IPS-18c (cell line): ENCODE results near the gene NPTX1.
A peak's percentile ranks its signal among the peaks of the same experiment; 100 is the strongest.

ENCODE experiments used
- H3K4me3 ChIP-seq: 2 replicates; pipeline ENCODE4 v1.7.0; 2013; ENCODE audit warnings: low read depth, mild to moderate bottlenecking, low read length, moderate library complexity; ENCODE audit not compliant: insufficient read depth
- H3K9me3 ChIP-seq: one replicate; pipeline ENCODE4 v1.6.1; 2013; ENCODE audit warnings: mild to moderate bottlenecking, low read length, moderate library complexity; ENCODE audit not compliant: control insufficient read depth, insufficient read depth

NPTX1 gene

GRCh38 chr17:80475910-80476876 lies at the start of gene NPTX1:
NPTX1 (minus strand) TSS chr17:80476607; CDS start chr17:80476446, 161 bp downstream.
- H3K9me3 ChIP-seq = no peaks in the 10 kb centered on the region
- peak within 1 kb of the TSS; percentile 46; the same call in 1 of the 2 replicates for H3K4me3 ChIP-seq

- H3K9me3 ChIP-seq = peaks cover 2% of the 10 kb centered on the region
- H3K4me3 ChIP-seq = no peak overlapping the region
These were observed 47.7 kb upstream of the NPTX1 start for GRCh38 chr17:80523956-80524712.

GRCh38 chr17:80523054-80523744 lies 46.8 kb upstream of the NPTX1 start:
- peaks cover 2% of the 10 kb centered on the region for H3K9me3 ChIP-seq

GRCh38 chr17:80520810-80521455 lies 44.5 kb upstream of the NPTX1 start:
- Histone ChIP-seq H3K9me3 (peaks cover 1% of the 10 kb centered on the region), H3K4me3 (no peak overlapping the region)

More at GRCh38 chr17:80523054-80523744, 46.8 kb upstream of the NPTX1 start:
- H3K4me3 ChIP-seq = no peak overlapping the region

GRCh38 chr17:80519091-80519781 lies 42.8 kb upstream of the NPTX1 start:
- Histone ChIP-seq H3K4me3 (no peak overlapping the region), H3K9me3 (no peaks in the 10 kb centered on the region)

- Histone ChIP-seq H3K9me3 (no peaks in the 10 kb centered on the region), H3K4me3 (no peak overlapping the region)
These were observed 42.0 kb upstream of the NPTX1 start for GRCh38 chr17:80518392-80518791.

- H3K4me3 ChIP-seq = no peak overlapping the region
- H3K9me3 ChIP-seq = no peaks in the 10 kb centered on the region
These were observed 41.2 kb upstream of the NPTX1 start for GRCh38 chr17:80517641-80518040.

GRCh38 chr17:80516171-80516932 lies 39.9 kb upstream of the NPTX1 start:
- no peaks in the 10 kb centered on the region for H3K9me3 ChIP-seq

GRCh38 chr17:80513892-80514291 lies 37.5 kb upstream of the NPTX1 start:
- Histone ChIP-seq H3K9me3 (no peaks in the 10 kb centered on the region), H3K4me3 (no peak overlapping the region)

More at GRCh38 chr17:80516171-80516932, 39.9 kb upstream of the NPTX1 start:
- no peak overlapping the region for H3K4me3 ChIP-seq

GRCh38 chr17:80513201-80513600 lies 36.8 kb upstream of the NPTX1 start:
- no peaks in the 10 kb centered on the region for H3K9me3 ChIP-seq
- H3K4me3 ChIP-seq = no peak overlapping the region

GRCh38 chr17:80512233-80512632 lies 35.8 kb upstream of the NPTX1 start:
- no peak overlapping the region for H3K4me3 ChIP-seq
- no peaks in the 10 kb centered on the region for H3K9me3 ChIP-seq

GRCh38 chr17:80511222-80512180 lies 35.1 kb upstream of the NPTX1 start:
- H3K4me3 ChIP-seq = no peak overlapping the region
- no peaks in the 10 kb centered on the region for H3K9me3 ChIP-seq

GRCh38 chr17:80510772-80511171 lies 34.4 kb upstream of the NPTX1 start:
- Histone ChIP-seq H3K9me3 (no peaks in the 10 kb centered on the region), H3K4me3 (no peak overlapping the region)

- no peak overlapping the region for H3K4me3 ChIP-seq
These were observed 33.7 kb upstream of the NPTX1 start for GRCh38 chr17:80510132-80510531.

GRCh38 chr17:80509311-80509710 lies 32.9 kb upstream of the NPTX1 start:
- no peak overlapping the region for H3K4me3 ChIP-seq
- no peaks in the 10 kb centered on the region for H3K9me3 ChIP-seq

More at GRCh38 chr17:80510132-80510531, 33.7 kb upstream of the NPTX1 start:
- no peaks in the 10 kb centered on the region for H3K9me3 ChIP-seq
